HG03095 (cell line): Measurements from ENCODE around the gene MYB.
"Not testable (repeated sequence)": the region's sequence is repeated elsewhere in the genome, so short reads cannot be mapped to it uniquely, and the experiment has no call there.

ENCODE experiments used
- ATAC-seq: cut with Tn5 transposase; IDR thresholded peaks from one replicate; pipeline ENCODE4 v1.9.1; 2021; ENCODE audit warnings: moderate library complexity; ENCODE audit not compliant: unreplicated experiment

The MYB gene

DNA sequence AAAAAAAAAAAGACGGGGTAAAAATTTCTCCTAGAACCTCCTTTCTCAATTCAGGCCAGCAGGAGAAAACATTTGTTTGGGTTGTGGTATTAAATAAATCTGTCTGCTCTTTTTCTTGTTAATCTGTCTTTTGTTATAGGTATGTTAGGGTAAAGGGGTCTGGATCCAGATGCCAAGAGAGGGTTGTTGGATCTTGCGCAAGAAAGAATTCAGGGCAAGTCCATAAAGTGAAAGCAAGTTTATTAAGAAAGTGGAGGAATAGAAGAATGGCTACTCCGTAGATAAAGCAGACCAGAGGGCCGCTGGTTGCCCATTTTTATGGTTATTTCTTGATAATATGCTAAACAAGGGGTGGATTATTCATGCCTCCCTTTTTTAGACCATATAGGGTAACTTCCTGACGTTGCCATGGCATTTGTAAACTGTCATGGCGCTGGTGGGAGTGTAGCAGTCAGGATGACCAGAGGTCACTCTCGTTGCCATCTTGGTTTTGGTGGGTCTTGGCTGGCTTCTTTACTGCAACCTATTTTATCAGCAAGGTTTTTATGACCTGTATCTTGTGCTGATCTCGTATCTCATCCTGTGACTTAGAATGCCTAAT, 65.4 kb downstream of the MYB start:
- ATAC-seq, result not testable (repeated sequence)

- no peak for ATAC-seq
Observed at GRCh38 chr6:135250234-135250633, 69.1 kb downstream of the MYB start.

- no peak for ATAC-seq
Observed at GRCh38 chr6:135250751-135251497, 69.8 kb downstream of the MYB start.

- no peak for ATAC-seq
Observed at GRCh38 chr6:135251498-135252441, 70.7 kb downstream of the MYB start.

GRCh38 chr6:135254471-135254870, 73.4 kb downstream of the MYB start:
- no peak for ATAC-seq

DNA sequence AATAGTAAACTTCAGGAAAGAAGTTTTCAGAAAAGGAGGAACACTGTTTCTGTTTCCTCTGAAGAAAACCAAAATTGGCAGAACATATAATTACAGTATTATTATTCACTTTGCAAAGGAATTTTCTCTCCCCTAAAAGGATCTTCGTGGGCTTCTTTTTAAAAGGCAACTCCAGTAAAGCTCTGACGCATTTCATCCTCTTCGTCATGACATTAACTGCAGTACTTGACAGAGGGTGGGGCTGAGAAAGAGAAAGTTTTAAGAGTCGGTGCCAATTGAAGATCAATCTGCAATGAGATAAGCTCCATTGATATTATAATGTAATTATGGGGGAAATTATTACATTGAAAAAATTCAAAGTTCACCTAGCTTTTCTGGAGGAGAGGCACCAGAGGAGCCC, 75.8 kb downstream of the MYB start:
- no peak for ATAC-seq

GRCh38 chr6:135257631-135258405, 76.7 kb downstream of the MYB start:
- no peak for ATAC-seq

DNA sequence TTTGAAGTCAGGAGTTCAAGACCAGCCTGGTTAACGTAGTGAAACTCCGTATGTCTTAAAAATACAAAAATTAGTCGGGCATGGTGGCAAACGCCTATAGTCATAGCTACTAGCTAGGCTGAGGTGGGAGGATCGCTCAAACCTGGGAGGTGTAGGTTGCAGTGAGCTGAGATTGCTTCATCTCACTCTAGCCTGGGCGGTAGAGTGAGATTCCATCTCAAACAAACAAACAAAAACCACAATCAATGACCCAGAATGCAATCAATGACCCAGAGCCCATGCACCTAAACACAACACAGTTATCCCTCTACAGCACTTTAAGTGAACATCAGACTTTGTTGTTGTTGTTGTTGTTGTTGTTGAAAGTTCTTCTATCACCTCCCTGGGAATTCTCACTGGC, 77.9 kb downstream of the MYB start:
- ATAC-seq, result no peak

DNA sequence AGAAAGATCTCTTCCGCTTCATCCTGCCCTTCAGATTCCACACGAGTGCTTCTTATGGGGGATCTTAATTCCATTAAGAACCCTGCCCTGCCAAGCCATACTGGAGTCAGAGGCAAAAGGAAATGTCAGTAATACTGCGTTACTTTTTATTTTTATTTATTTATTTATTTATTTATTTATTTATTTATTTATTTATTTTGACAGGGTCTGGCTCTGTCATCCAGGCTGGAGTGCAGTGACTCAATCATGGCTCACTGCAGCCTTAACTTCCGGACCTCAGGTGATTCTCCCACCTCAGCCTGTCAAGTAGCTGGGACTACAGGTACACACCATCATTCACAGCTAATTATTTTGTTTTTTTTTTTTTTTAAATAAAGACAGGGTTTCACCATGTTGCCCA, 79.5 kb downstream of the MYB start:
- no peak for ATAC-seq

DNA sequence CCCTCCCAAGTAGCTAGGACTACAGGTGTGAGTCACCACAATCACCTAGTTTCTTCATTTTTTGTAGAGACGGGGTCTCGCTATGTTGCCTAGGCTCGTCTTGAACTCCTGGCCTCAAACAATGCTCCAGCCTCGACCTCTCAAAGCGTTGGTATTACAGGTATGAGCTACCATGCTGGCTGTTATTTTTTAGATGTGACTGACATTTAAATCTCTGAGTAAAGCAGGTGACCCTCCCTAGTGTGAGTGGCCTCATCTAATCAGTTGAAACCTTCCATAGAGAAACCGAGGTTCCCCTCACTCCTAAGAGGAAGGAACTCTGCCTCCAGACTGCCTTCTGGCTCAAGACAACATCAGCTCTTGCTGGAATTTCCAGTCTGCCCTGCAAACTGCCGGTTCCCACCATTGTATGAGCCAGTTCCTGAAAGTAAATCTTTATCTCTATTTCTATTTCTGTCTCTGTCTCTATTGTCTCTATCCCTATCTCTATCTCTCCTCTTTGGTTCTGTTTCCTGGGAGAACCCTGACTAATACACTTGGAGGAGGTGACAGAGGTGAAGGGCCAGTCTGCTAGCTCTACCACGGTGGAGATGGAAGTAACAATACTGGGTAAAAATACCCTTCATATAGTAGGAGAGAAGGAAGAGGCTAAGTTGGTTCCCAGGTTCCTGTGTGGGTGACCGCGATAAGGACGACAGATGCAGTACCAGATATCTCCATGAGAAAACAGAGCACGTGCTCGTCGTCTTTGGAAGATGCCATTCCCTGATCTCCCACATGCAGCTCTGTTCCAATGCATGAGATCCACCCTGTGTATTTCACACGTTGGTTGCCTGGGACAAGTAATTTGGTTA, 81.0 kb downstream of the MYB start:
- ATAC-seq, result no peak

DNA sequence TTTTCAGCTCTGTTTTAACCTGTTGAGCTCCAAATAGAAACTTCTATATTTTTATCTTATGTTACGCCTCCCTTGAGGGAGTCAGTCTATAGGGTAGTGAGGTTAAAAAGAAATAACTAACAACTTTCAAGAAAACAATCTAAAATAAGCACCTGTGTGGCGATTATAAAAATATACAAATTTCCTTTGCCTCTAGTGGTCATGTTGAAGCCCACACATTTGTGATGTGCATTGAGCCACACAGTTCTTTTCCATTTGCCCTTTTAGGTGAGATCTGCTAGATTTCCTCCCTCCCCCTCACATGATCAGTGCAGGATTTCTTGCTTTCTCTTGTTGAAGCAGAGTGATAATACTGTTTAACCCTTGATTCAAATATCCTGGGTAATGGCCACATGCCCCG, 84.2 kb downstream of the MYB start:
- ATAC-seq, result no peak

DNA sequence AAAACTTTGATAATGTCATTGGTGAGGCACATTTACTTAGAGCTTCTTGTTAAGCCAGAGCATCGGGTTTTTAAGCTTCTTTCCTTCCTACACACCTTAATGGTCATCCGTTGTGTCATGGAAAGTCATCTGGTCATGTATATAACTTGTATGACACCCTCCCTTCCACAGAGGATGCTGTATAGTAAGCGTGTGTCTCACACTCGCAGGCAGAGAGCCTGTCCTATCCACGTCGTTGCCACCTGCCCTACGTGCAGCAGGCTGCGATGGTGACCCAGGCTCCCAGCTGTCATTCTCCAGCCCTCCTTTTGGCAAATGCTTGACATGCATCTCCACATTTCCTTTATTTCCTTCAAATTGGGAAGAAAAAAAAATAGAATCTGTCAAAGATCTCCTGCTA, 85.6 kb downstream of the MYB start:
- no peak for ATAC-seq

- ATAC-seq, result no peak
Observed at GRCh38 chr6:135267085-135267484, 86.0 kb downstream of the MYB start.

GRCh38 chr6:135268263-135268662, 87.2 kb downstream of the MYB start:
- ATAC-seq, result no peak

GRCh38 chr6:135268740-135269139, 87.6 kb downstream of the MYB start:
- ATAC-seq, result no peak
